NOMO-1 treated with dmso at 0.1 percent for 144 hours (cell line): ENCODE results near the gene PTPRT.

Experiments used
- DNase-seq: peaks from one replicate; lab custom pipeline; 2025; ENCODE audit not compliant: unreplicated experiment; lab: John Stamatoyannopoulos, UW

PTPRT gene

GRCh38 chr20:42419814-42420532 is 769.7 kb downstream of the PTPRT start:
- DNase-seq, result no peak

DNA sequence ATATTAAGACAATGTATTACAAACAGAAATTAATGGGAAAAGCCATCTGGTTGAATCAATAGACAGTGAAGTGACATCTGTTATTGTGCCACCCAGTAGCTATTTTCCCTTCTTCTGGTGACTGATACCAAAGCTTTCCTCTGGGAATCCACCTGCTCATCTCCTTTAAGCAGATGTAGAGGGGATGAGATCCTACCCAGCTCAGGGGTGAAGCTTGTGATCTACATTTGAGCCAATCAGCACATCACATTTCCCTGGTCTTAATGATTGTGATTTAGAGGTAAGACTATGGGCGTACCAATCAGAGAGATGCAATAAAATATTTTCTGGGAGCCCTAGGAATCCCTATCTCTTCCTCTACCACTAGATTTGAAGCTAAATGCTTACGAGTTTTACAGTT is 782.9 kb downstream of the PTPRT start:
- no peak for DNase-seq

DNA sequence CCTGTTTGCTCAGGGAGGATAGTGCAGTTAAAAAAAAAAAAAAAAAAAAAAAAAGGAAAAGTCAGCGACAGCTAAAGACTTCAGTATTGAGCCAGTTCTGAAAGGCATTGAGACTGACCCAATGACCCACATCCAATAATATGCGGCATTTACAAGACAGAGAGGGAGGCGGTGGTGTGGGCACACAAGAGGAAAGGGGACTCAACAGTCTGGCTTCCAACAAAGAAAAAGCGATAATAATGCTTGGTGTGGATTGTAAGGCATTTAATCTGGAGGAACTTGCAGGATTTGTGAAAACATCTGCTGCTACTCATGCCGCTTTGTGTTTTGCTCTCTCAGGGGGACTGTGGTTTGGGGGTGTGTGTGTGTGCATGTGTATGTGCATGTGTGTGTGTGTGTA is 787.3 kb downstream of the PTPRT start:
- DNase-seq, result no peak

- no peak for DNase-seq
Observed at GRCh38 chr20:42401613-42402012, 788.1 kb downstream of the PTPRT start.

GRCh38 chr20:42399802-42400201 is 789.9 kb downstream of the PTPRT start:
- no peak for DNase-seq

DNA sequence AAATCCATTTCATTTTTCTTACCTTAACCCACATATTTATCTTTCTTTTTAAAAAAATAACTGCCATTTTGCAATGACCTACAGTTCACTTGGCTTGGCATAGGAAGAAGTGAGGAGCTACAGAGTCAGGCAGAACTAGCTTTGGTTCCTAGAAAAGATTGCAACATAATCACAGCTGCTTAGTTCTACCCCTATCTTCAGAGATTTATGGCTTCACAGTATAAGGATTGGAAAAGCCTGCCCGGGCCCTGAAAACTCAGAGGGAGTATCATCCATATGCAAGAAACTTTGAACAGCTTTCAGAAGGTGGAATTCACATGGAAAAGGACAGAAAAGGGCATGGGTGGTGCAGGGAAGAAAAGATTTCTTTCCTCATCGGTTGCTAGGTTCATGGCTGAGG is 797.3 kb downstream of the PTPRT start:
- DNase-seq, result no peak

- DNase-seq, result no peak
Observed at GRCh38 chr20:42391807-42392206, 797.9 kb downstream of the PTPRT start.

DNA sequence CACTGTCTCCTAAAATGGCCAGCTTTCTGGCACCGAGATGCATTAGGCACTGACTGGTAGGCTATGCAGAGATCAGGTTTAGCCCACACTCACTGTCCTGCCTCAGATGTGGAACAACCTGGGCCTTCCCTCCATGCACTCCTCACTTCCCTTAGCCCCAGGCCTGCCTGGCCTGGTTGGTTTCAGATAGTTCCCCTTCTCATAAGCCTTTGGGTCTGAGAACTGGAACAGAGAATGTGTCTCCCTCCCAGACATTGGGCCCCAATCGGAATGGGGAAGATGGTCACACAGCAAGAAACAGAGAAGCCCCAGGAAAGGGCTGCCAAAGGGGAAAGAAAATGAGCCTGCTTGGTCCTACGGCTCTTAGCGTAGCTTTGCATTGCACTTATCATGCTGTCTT is 809.4 kb downstream of the PTPRT start:
- DNase-seq, result no peak

GRCh38 chr20:42379385-42379784 is 810.3 kb downstream of the PTPRT start:
- DNase-seq, result no peak

GRCh38 chr20:42378826-42379225 is 810.9 kb downstream of the PTPRT start:
- no peak for DNase-seq

DNA sequence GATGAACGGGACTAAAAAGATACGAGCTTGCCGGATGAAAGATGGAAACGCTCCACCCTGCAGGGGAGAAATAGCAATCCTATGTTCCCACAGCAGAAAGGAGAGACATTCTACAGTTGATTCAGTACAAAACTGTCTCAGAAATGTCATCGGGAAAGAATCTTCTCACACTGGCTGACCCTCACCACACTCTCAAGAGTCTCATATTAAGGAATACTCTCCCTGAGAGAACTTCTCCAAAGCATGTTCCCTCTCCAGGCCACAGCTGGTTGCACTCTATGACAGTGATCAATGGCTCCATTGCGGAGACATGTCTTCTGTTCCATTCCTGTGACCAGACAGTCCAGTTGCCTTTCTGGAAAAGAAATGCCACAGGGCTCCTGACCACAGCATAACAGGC is 813.6 kb downstream of the PTPRT start:
- DNase-seq, result no peak

- no peak for DNase-seq
Observed at GRCh38 chr20:42373049-42373448, 816.7 kb downstream of the PTPRT start.

- no peak for DNase-seq
Observed at GRCh38 chr20:42370075-42370474, 819.6 kb downstream of the PTPRT start.

GRCh38 chr20:42368910-42369309 is 820.8 kb downstream of the PTPRT start:
- DNase-seq, result no peak

DNA sequence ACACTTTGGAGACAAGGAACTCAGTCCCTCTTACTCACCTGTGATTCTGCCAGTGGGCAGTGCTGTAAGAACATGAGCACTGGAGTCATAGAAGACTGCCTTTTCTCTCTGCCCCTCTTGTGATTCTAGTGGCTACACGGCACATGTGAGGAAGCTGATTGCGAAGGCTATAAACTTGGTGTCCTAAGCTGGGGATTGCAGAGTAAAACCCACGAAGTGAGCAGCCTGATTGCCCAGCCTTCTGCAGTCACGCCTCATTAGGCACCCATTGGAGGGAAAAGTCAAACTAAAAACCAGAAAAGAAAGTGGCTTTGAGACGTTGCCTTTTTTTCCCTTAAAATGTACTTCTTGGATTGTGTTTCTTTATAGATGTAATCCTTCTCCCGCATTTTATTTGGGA is 823.1 kb downstream of the PTPRT start:
- no peak for DNase-seq

GRCh38 chr20:42364446-42364845 is 825.3 kb downstream of the PTPRT start:
- no peak for DNase-seq

GRCh38 chr20:42361402-42361970 is 828.2 kb downstream of the PTPRT start:
- DNase-seq, result no peak

DNA sequence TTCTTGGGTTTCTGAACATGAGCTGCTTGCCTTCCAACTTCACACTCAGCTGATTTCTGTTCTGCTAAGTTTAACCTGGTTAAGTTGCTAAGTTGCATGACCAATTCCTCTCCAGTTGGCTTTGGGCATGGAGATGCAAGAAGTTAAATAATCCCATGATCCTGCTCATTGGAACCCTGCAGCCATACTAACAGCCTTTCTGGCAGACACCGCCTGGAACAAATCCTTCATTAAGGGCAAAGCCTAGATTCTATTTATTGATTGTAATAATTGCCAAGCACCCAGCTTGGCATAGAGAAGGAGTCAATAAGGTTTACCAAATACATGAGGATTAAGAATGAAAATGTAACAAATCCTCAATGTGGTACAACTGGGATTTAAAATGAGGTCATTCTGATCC is 829.1 kb downstream of the PTPRT start:
- no peak for DNase-seq

- DNase-seq, result no peak
Observed at GRCh38 chr20:42359617-42360016, 830.1 kb downstream of the PTPRT start.

DNA sequence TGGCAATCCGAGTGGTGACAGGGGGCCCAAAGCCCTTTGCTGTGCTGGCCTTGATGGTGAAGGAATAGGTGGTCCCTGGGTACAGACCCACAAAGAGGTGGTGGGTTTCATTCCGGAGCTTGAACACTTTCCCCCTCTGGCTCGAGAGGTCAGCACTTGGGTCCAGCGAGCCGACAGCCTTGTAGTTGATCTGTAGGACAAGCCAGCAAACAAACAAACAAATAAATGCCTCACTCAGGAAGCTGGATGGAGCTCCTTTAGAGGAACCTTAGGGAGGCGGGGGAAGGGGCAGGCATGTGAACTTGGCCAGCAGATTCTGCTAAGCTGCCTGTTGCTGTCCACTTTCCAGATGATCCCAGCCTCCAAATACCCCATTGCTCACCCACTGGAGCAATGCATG is 837.6 kb downstream of the PTPRT start:
- DNase-seq, result no peak

DNA sequence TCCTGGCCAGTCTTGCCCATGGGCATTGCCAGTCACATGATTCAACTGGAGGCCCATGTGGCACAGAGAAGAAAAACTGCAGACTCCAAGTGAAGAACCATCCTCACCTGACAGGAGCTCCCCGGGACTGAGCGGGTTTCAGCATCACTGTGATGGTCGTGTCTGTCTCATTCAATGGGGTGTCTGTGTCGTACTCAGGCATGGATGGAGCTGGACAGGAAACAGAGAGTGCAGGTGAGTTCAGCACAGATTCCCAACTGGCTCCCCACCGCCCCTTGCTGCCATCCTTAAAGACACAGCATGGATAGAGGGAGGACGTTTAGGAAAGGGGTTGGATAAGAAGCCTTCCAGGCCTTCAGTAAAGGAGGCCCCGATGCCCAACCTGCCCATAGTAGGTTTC is 839.2 kb downstream of the PTPRT start:
- DNase-seq, result no peak

DNA sequence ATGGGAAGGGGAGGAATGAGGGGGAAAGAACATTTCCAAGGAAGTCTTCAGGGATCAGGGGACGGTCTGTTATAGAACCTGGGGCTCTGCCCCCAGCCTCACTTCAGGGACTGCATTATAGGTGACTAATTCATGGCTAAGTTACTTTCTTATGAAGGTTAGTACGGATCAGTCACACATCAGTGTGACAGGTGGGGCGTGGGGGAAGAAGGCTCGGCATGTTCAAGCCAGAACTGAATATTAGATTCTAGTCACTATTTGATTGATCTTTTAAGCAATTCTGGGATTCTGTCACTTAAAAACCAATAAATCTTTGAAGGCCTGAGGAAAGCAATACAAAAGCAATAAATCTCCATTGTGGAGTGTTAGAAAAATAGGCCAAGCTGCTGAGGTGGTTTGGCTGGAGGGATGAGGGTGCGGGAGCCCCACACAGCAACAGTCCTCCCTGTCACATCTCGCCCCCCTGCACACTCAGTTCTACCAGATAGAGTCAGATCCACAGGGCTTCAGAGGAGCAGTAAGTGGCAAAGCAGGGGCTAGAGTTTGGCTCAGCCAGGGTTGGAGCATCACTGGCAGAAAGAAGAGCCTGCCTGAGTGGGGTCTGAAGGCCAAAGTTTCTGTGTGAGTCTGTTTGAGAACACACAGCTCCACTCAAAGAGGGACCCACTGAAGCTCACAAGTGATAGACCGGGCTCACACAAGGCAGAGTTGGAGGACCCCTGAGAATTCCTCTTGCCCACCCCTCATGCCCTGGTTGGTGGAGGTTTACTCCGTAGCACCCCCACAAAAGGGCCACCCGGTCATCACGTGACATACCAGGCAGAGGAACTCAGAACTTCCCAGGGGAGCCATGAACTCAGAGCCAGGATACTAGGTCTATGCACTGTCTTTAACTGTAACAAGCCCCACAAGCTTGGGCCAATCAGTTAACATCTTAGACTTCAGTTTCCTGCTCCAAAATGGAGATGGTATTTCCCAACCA is 843.2 kb downstream of the PTPRT start:
- no peak for DNase-seq
